NCI-H2196 treated with DMSO at 0.1 percent for 48 hours (cell line): Measurements from ENCODE around the gene CCDC83.

ENCODE experiments used
- DNase-seq: peaks from one replicate; lab custom pipeline; 2025; ENCODE audit not compliant: unreplicated experiment; lab: John Stamatoyannopoulos, UW

The CCDC83 gene

GRCh38 chr11:85855341-85855656 lies at the start of gene CCDC83:
Gene CCDC83, plus strand, starts transcription at chr11:85855383. Its CDS starts 9,741 bp downstream, at chr11:85865124.
- no peak for DNase-seq

GRCh38 chr11:85805387-85805786 lies 49.8 kb upstream of the CCDC83 start:
- no peak for DNase-seq

- no peak for DNase-seq
Observed at GRCh38 chr11:85806016-85806415, 49.2 kb upstream of the CCDC83 start.

- DNase-seq: no peak
Observed at GRCh38 chr11:85806876-85807275, 48.3 kb upstream of the CCDC83 start.

- DNase-seq: no peak
Observed at GRCh38 chr11:85809191-85809590, 46.0 kb upstream of the CCDC83 start.

- DNase-seq: no peak
Observed at GRCh38 chr11:85809863-85810262, 45.3 kb upstream of the CCDC83 start.

GRCh38 chr11:85810521-85810870 lies 44.7 kb upstream of the CCDC83 start:
- no peak for DNase-seq

- peak; percentile 69 for DNase-seq
Observed at GRCh38 chr11:85810871-85811611, 44.1 kb upstream of the CCDC83 start, which contains the start of gene SYTL2. Gene SYTL2, minus strand, starts transcription at chr11:85811141. Its CDS starts 53,416 bp downstream, at chr11:85757725.

- no peak for DNase-seq
Observed at GRCh38 chr11:85811624-85812023, 43.6 kb upstream of the CCDC83 start.

GRCh38 chr11:85813721-85814120 lies 41.5 kb upstream of the CCDC83 start:
- no peak for DNase-seq

GRCh38 chr11:85815186-85815931 lies 39.8 kb upstream of the CCDC83 start:
- DNase-seq: no peak

- no peak for DNase-seq
Observed at GRCh38 chr11:85819441-85819840, 35.7 kb upstream of the CCDC83 start.

- DNase-seq: no peak
Observed at GRCh38 chr11:85821636-85822035, 33.5 kb upstream of the CCDC83 start.

GRCh38 chr11:85822814-85823213 lies 32.4 kb upstream of the CCDC83 start:
- DNase-seq: no peak

GRCh38 chr11:85823816-85824215 lies 31.4 kb upstream of the CCDC83 start:
- no peak for DNase-seq

- DNase-seq: no peak
Observed at GRCh38 chr11:85825616-85826015, 29.6 kb upstream of the CCDC83 start.

GRCh38 chr11:85826116-85826855 lies 28.9 kb upstream of the CCDC83 start:
- DNase-seq: no peak

- DNase-seq: peak; percentile 50
Observed at GRCh38 chr11:85827748-85828639, 27.2 kb upstream of the CCDC83 start.

- DNase-seq: no peak
Observed at GRCh38 chr11:85828640-85828978, 26.6 kb upstream of the CCDC83 start.

GRCh38 chr11:85829172-85829571 lies 26.0 kb upstream of the CCDC83 start:
- no peak for DNase-seq

GRCh38 chr11:85831050-85831449 lies 24.1 kb upstream of the CCDC83 start:
- peak; percentile 66 for DNase-seq
